Mesenchymal stem cell (in vitro differentiated cells and primary cell): Measurements from ENCODE around the gene SORBS2.

Experiments
- DNase-seq: peaks from one replicate; pipeline ENCODE4 v3.0.0-alpha.2; 2013
- H2AFZ ChIP-seq: one replicate; pipeline ENCODE4 v1.6.1; 2013; ENCODE audit warnings: low read depth, mild to moderate bottlenecking, control low read depth, inconsistent platforms, low read length, moderate library complexity
- H2AK5ac ChIP-seq: 2 replicates; pipeline ENCODE4 v1.6.1; 2013; ENCODE audit warnings: low read length, moderate library complexity, mild to moderate bottlenecking, inconsistent platforms; ENCODE audit not compliant: severe bottlenecking
- H2BK120ac ChIP-seq: one replicate; pipeline ENCODE4 v1.6.1; 2013; ENCODE audit warnings: low read depth, mild to moderate bottlenecking, inconsistent platforms, low read length, moderate library complexity
- H2BK12ac ChIP-seq, 2 experiments: one replicate each; pipeline ENCODE4 v1.6.1; 2013; ENCODE audit warnings: inconsistent platforms in 2 of 2, low read length in 2 of 2, mild to moderate bottlenecking in 2 of 2, moderate library complexity in 2 of 2, control low read depth in 1 of 2
- H2BK15ac ChIP-seq: one replicate; pipeline ENCODE4 v1.6.1; 2013; ENCODE audit warnings: mild to moderate bottlenecking, low read depth, inconsistent platforms; ENCODE audit not compliant: poor library complexity, severe bottlenecking
- H2BK5ac ChIP-seq: 2 replicates; pipeline ENCODE4 v1.6.1; 2013; ENCODE audit warnings: low read depth, mild to moderate bottlenecking, low read length, control low read depth, inconsistent platforms; ENCODE audit not compliant: poor library complexity, severe bottlenecking
- H3K14ac ChIP-seq, 2 experiments: one replicate each; pipeline ENCODE4 v1.6.1; 2013; ENCODE audit warnings: inconsistent platforms in 2 of 2, low read length in 2 of 2, control low read depth in 1 of 2, mild to moderate bottlenecking in 1 of 2, moderate library complexity in 1 of 2
- H3K18ac ChIP-seq, 2 experiments: one replicate each; pipeline ENCODE4 v1.6.1; 2013; ENCODE audit warnings: inconsistent platforms in 2 of 2, low read length in 2 of 2, control low read depth in 1 of 2, low read depth in 1 of 2, mild to moderate bottlenecking in 1 of 2
- H3K23ac ChIP-seq, 2 experiments: one replicate each; pipeline ENCODE4 v1.6.1; 2013; ENCODE audit warnings: inconsistent platforms in 2 of 2, low read length in 2 of 2, mild to moderate bottlenecking in 2 of 2, moderate library complexity in 2 of 2, control low read depth in 1 of 2
- H3K27ac ChIP-seq: 2 replicates; pipeline ENCODE4 v1.5.1; 2013; ENCODE audit warnings: mild to moderate bottlenecking, moderate library complexity, low read length, control low read depth, inconsistent platforms; ENCODE audit not compliant: poor library complexity, severe bottlenecking
- H3K27me3 ChIP-seq, 2 experiments: 2 replicates each; pipeline versions ENCODE4 v1.6.1 to v1.7.0; 2013; ENCODE audit warnings: low read length in 2 of 2, mild to moderate bottlenecking in 2 of 2, moderate library complexity in 2 of 2, control low read depth in 1 of 2, inconsistent platforms in 1 of 2; ENCODE audit not compliant: control insufficient read depth in 1 of 2, insufficient read depth in 1 of 2
- H3K36me3 ChIP-seq, 2 experiments: 2 replicates each; pipeline versions ENCODE4 v1.6.1 to v1.7.0; 2013; ENCODE audit warnings: low read length in 2 of 2, control low read depth in 1 of 2, inconsistent platforms in 1 of 2, low read depth in 1 of 2, mild to moderate bottlenecking in 1 of 2; ENCODE audit not compliant: insufficient read depth in 2 of 2, control insufficient read depth in 1 of 2
- H3K4ac ChIP-seq, 2 experiments: one replicate each; pipeline ENCODE4 v1.6.1; 2013; ENCODE audit warnings: inconsistent platforms in 2 of 2, low read length in 2 of 2, mild to moderate bottlenecking in 2 of 2, moderate library complexity in 2 of 2, control low read depth in 1 of 2, low read depth in 1 of 2
- H3K4me1 ChIP-seq: 2 replicates; pipeline ENCODE4 v1.6.1; 2013; ENCODE audit warnings: low read depth, low read length, control low read depth; ENCODE audit not compliant: control insufficient read depth, insufficient read depth
- H3K4me2 ChIP-seq: 2 replicates; pipeline ENCODE4 v1.6.1; 2013; ENCODE audit warnings: low read length, mild to moderate bottlenecking, inconsistent platforms; ENCODE audit not compliant: poor library complexity, severe bottlenecking
- H3K4me3 ChIP-seq, 2 experiments: 2 replicates each; pipeline versions ENCODE4 v1.5.1 to v1.7.0; 2013; ENCODE audit warnings: low read length in 2 of 2, mild to moderate bottlenecking in 2 of 2, control low read depth in 1 of 2, low read depth in 1 of 2; ENCODE audit not compliant: insufficient read depth in 1 of 2
- H3K79me1 ChIP-seq: replicated peaks from 2 replicates; pipeline ENCODE4 v1.6.1; 2013; ENCODE audit warnings: mild to moderate bottlenecking, control low read depth, low read length, inconsistent platforms; ENCODE audit not compliant: poor library complexity, severe bottlenecking
- H3K9ac ChIP-seq: 2 replicates; pipeline ENCODE4 v1.7.0; 2013; ENCODE audit warnings: mild to moderate bottlenecking, low read length, moderate library complexity
- H3K9me3 ChIP-seq: 2 replicates; pipeline ENCODE4 v1.7.0; 2013; ENCODE audit warnings: mild to moderate bottlenecking, low read length; ENCODE audit not compliant: control insufficient read depth
- H4K8ac ChIP-seq: one replicate; pipeline ENCODE4 v1.6.1; 2013; ENCODE audit warnings: inconsistent platforms, mild to moderate bottlenecking, low read length, moderate library complexity
- H4K91ac ChIP-seq: one replicate; pipeline ENCODE4 v1.6.1; 2013; ENCODE audit warnings: mild to moderate bottlenecking, low read length, inconsistent platforms
- WGBS: methylation state at CpG from one replicate; pipeline ENCODE4 v1.1.7; 2013; ENCODE audit warnings: mixed read lengths; 5-methylcytosine and 5-hydroxymethylcytosine counted together

SORBS2 gene

DNA sequence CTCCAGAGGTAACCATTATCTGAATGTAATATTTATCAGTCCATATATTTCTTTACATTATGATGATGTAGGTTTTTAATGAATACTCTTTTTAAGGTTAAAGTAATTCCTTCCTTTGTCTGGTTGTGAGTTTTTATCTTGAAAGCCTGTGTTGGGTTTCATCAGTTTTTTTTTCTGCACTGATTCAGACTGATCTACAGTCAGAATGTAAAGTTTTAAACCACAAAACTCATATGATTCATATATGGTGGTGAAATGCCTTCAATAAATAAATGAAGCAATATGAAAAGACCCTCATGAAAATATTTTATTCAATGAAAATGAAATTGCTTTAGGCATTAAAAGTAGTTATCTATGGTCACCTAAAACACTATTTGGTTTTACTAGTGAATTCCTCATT lies 47.1 kb downstream of the SORBS2 start:
- H3K4me3 ChIP-seq = no peak overlapping the region
- H4K8ac ChIP-seq = no peak overlapping the region
- no peak overlapping the region for H2BK5ac ChIP-seq
- no peak for DNase-seq
- no peak overlapping the region for H2BK15ac ChIP-seq
- no peak overlapping the region for H2BK12ac ChIP-seq
- no peak overlapping the region for H3K4ac ChIP-seq
- H3K4me1 ChIP-seq = no peaks in the 10 kb centered on the region
- H4K91ac ChIP-seq = no peak overlapping the region
- H3K27ac ChIP-seq = no peak overlapping the region
- H3K9ac ChIP-seq = no peak overlapping the region
- no peaks in the 10 kb centered on the region for H3K9me3 ChIP-seq
- no peaks in the 10 kb centered on the region for H3K36me3 ChIP-seq
- no peak overlapping the region for H3K18ac ChIP-seq
- peaks cover 7% of the 10 kb centered on the region for H3K79me1 ChIP-seq
- no peak overlapping the region for H3K14ac ChIP-seq
- H2BK120ac ChIP-seq = no peak overlapping the region
- H3K23ac ChIP-seq = no peak overlapping the region
- no peak overlapping the region for H2AK5ac ChIP-seq
- no peaks in the 10 kb centered on the region for H3K27me3 ChIP-seq
- no peak overlapping the region for H3K4me2 ChIP-seq
- H2AFZ ChIP-seq = no peak overlapping the region

DNA sequence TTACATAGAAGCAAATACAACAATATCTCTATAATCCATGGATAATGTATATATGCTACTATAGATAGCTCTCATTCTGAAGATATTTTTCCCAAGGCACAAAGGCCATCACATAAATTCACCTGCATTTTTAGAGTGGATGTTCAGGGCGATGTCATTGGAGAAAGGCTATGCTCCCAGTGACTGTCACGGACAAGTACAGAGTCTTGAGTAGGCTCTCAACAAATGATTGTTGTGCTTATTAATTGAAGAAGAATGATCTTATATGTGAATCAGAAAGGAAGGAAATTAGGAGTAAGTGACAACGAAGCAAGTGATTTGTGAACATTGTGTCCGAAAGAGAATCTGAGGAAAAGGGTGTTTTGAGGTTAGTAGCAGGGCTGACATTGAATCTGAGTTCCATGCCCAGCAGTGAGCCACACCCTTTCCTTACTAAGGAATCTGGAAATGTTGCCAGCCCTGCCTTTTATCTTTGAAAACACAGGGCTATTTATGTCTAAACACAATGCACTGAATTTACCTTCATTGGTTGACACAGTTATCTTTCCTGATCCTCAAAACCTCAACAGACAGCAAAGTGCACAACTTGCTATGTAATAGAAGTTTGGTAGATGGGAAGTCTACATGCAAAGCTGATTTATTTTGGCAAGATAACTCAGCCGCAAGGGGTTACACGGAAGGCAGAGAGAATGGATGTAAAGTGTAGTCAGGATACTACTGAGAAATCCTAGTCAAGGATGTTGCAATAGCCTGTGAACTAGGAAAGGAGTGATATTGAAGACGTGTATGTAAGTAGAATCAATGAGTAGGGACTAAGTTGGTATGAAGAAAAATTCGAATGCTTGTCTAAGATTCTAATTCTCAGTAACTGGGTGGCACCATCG lies 50.4 kb downstream of the SORBS2 start:
- peaks cover 5% of the 10 kb centered on the region for H3K79me1 ChIP-seq
- H3K27ac ChIP-seq = no peak overlapping the region
- no peak overlapping the region for H3K18ac ChIP-seq
- no peak overlapping the region for H2BK12ac ChIP-seq
- no peak overlapping the region for H3K4ac ChIP-seq
- H3K9ac ChIP-seq = no peak overlapping the region
- H3K36me3 ChIP-seq = no peaks in the 10 kb centered on the region
- no peak overlapping the region for H4K91ac ChIP-seq
- no peak overlapping the region for H2BK15ac ChIP-seq
- DNase-seq = no peak
- no peak overlapping the region for H2AFZ ChIP-seq
- H3K4me1 ChIP-seq = no peaks in the 10 kb centered on the region
- 89% methylated on average over 9 of the region's 9 CpGs for WGBS
- H3K23ac ChIP-seq = no peak overlapping the region
- H2BK5ac ChIP-seq = no peak overlapping the region
- H3K4me3 ChIP-seq = no peak overlapping the region
- H3K4me2 ChIP-seq = no peak overlapping the region
- H2BK120ac ChIP-seq = no peak overlapping the region
- no peaks in the 10 kb centered on the region for H3K27me3 ChIP-seq
- H3K9me3 ChIP-seq = no peaks in the 10 kb centered on the region
- H3K14ac ChIP-seq = no peak overlapping the region
- no peak overlapping the region for H4K8ac ChIP-seq
- no peak overlapping the region for H2AK5ac ChIP-seq

DNA sequence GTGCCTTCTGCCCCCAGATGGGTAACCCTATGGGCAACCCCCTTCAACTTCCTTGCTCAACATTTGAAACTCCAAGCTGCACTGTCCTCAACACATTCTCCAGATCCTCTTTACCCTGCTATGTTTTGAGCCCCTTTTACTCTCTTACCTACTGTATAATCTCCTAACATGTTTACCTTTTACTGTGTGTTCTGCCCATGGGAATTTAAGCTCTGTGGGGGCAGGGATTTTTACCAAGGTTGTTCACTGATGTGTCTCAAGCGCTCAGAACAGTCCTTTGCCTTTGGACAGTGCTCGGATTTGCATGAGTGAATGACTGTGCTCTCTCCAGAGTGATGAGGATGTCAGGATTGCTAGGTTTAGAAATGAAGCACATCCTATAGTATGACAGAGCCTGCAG lies 53.2 kb downstream of the SORBS2 start:
- Histone ChIP-seq H3K79me1 (peaks cover 5% of the 10 kb centered on the region), H3K4me1 (no peaks in the 10 kb centered on the region), H2BK15ac (no peak overlapping the region), H3K23ac (no peak overlapping the region), H3K4ac (no peak overlapping the region), H3K27me3 (no peaks in the 10 kb centered on the region), H4K91ac (no peak overlapping the region), H3K36me3 (no peaks in the 10 kb centered on the region), H3K9me3 (no peaks in the 10 kb centered on the region), H2AFZ (no peak overlapping the region), H3K14ac (no peak overlapping the region), H3K9ac (no peak overlapping the region), H3K4me2 (no peak overlapping the region), H3K27ac (no peak overlapping the region), H4K8ac (no peak overlapping the region), H2BK5ac (no peak overlapping the region), H2BK12ac (no peak overlapping the region), H2BK120ac (no peak overlapping the region), H3K18ac (no peak overlapping the region), H2AK5ac (no peak overlapping the region), H3K4me3 (no peak overlapping the region)
- 63% methylated on average over 2 of the region's 2 CpGs for WGBS
- no peak for DNase-seq

DNA sequence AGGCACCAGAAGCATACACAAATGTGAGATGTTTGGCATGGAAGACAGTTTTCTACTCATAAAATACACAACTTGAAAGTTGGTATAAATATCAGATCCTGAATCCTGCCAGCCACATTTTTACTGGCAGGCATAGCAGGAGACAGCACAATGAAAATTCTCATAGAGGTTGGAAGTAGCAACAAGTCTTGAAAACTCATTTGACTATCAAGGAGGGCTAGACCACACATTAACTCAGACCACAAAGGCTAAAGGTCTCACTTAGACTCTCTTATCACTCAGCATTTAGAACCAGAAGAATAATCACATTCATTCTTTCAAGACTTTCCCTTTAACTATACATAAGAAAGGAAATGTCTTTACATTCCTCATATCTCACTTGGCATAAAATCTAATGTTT lies 56.5 kb downstream of the SORBS2 start:
- Histone ChIP-seq H3K4me3 (no peak overlapping the region), H2BK5ac (no peak overlapping the region), H3K18ac (no peak overlapping the region)

More for the DNA sequence above, 56.5 kb downstream of the SORBS2 start:
- Histone ChIP-seq H3K9ac (no peak overlapping the region), H3K36me3 (no peaks in the 10 kb centered on the region), H3K14ac (no peak overlapping the region), H3K27ac (no peak overlapping the region), H3K9me3 (no peaks in the 10 kb centered on the region), H3K4ac (no peak overlapping the region), H2AK5ac (no peak overlapping the region), H4K91ac (no peak overlapping the region), H4K8ac (no peak overlapping the region), H2BK15ac (no peak overlapping the region), H2BK12ac (no peak overlapping the region), H2AFZ (no peak overlapping the region), H3K4me2 (no peak overlapping the region), H2BK120ac (no peak overlapping the region), H3K4me1 (no peaks in the 10 kb centered on the region), H3K23ac (no peak overlapping the region), H3K27me3 (no peaks in the 10 kb centered on the region), H3K79me1 (peaks cover under 1% of the 10 kb centered on the region)
- DNase-seq = no peak
